Lower leg skin (tissue), 3 donors: ENCODE results near the gene VTCN1.

Experiments used
- CTCF ChIP-seq, 3 donors: fragments of 450-650 bp; IDR thresholded peaks; one replicate each; pipeline ENCODE4 v1.5.1; 2016; ENCODE audit warnings: antibody characterized with exemption in 3 of 3, mild to moderate bottlenecking in 3 of 3, moderate library complexity in 2 of 3
- POLR2A ChIP-seq, 2 donors: fragments of 450-650 bp; IDR thresholded peaks; one replicate each; pipeline ENCODE4 v1.6.1; 2016 to 2017; ENCODE audit warnings: antibody characterized with exemption in 2 of 2, mild to moderate bottlenecking in 1 of 2, moderate library complexity in 1 of 2

DNA sequence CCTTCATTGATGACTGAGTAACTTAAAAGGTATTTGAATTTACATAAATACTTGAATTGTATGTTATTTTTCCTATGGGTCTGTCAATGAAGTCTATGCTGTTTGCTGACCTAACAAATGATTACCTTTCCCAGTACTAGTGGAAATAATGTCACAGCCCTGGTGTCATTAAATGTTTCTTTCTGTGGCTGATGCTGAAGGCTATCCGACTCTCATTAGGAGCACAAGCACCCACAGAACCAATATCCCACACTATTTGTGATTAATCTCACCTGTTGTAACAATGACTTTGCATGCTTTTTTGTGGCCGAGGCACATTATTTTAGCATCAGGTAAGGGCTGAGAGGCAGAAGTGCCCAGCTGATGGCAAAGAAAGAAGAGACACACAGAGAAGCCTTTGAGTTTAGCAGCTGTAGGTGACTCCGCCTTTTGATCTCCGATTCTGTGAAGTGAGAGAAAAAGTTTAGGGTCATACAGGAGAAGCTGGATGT, 63.3 kb downstream of the VTCN1 start:
- no peak for TF ChIP-seq CTCF (IDR thresholded peaks at IDR 0.05)
- TF ChIP-seq POLR2A (IDR thresholded peaks at IDR 0.05): no peak
